Choroid plexus epithelial cell (primary cell): ENCODE measurements around the gene UCHL3.
"Not testable (repeated sequence)": the region's sequence is repeated elsewhere in the genome, so short reads cannot be mapped to it uniquely, and the experiment has no call there.

Experiments used
- DNase-seq: peaks from one replicate; pipeline ENCODE4 v3.0.0-alpha.2; 2010; ENCODE audit warnings: low read depth
- H3K4me3 ChIP-seq: 2 replicates; pipeline ENCODE4 v1.5.1; 2011; ENCODE audit warnings: low read depth, mild to moderate bottlenecking, control low read depth, low read length, moderate library complexity
- TF ChIP-seq, protein P1 (sequence below): conservative IDR thresholded peaks from 2 replicates; pipeline ENCODE4 v1.5.1; 2011; ENCODE audit warnings: low read depth, mild to moderate bottlenecking, control low read depth, inconsistent platforms, low read length, moderate library complexity

The UCHL3 gene

DNA sequence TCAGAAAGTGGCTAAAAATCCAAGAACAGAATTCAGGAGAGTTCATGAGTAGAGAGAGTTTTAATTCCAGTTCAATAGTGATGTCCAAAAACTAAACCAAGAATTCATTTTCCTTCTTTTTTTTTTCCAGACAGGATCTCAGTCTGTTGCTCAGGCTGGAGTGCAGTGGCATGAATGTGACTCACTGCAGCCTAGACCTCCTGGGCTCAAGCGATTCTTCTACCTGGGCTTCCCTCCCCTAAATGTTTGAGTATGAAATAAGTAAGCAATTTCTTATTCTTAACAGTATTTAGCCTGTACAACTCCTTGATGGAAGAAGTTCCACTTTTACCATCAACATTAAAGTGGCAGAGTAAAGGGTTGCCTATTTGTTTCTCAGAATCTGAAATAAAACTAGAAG is 15.7 kb upstream of the UCHL3 start:
- TF ChIP-seq, protein P1, sequence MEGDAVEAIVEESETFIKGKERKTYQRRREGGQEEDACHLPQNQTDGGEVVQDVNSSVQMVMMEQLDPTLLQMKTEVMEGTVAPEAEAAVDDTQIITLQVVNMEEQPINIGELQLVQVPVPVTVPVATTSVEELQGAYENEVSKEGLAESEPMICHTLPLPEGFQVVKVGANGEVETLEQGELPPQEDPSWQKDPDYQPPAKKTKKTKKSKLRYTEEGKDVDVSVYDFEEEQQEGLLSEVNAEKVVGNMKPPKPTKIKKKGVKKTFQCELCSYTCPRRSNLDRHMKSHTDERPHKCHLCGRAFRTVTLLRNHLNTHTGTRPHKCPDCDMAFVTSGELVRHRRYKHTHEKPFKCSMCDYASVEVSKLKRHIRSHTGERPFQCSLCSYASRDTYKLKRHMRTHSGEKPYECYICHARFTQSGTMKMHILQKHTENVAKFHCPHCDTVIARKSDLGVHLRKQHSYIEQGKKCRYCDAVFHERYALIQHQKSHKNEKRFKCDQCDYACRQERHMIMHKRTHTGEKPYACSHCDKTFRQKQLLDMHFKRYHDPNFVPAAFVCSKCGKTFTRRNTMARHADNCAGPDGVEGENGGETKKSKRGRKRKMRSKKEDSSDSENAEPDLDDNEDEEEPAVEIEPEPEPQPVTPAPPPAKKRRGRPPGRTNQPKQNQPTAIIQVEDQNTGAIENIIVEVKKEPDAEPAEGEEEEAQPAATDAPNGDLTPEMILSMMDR = no peak
- H3K4me3 ChIP-seq = no peak overlapping the region
- DNase-seq = peak; percentile 31

DNA sequence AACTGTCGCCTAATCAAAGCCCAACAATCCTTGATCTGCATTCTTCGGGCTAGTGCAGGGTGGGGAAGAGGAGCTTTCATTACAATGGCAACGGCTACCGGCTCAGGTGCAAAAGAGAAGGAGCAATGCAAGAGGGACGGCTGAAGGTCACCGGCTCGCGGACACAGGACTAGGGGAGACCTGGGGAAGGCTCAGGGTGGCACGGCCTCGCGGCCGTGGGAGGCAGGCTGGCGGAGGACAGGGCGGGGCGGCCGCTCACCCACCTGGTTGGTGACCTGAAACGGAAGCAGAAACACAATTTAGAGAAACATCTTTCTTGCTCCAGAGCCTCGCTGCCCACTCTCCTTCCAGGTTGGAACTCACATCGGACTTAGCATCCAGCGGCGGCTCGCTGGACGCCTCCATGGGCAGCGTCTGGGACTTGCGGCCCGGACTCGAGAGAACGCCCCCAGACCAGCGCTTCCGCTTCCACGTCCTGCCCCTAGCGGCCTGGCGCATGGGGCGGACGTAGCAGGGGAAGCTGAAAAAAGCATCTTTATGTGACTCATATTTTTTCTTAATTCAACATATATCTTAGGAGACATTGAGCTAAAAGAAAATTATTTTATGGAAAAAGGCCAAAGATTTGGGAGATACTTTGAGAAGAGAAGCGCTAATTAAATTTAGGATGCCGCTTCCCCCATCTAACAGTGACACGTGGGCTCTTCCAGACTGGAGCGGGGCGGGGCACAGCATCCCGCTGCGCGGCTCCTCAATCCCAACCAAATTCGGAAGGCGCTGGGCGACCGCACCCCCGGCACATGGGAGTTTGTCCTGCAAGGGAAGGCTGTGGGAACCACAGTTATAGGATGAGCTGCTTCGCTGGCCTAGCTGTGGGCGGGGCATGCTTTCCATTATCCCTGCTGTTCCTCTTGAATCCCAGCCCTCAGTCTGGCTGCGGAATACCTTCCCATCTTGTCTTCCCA is 11.9 kb upstream of the UCHL3 start, which contains the start of gene COMMD6:
TSS of gene COMMD6 (minus strand) at position 441 of the 965 bp plus-strand sequence. CDS start at position 405, 36 bp downstream.
- H3K4me3 ChIP-seq = peak within 1 kb of the TSS; percentile 96
- DNase-seq = peak; percentile 86
- TF ChIP-seq, protein P1 = peak; percentile 41

DNA sequence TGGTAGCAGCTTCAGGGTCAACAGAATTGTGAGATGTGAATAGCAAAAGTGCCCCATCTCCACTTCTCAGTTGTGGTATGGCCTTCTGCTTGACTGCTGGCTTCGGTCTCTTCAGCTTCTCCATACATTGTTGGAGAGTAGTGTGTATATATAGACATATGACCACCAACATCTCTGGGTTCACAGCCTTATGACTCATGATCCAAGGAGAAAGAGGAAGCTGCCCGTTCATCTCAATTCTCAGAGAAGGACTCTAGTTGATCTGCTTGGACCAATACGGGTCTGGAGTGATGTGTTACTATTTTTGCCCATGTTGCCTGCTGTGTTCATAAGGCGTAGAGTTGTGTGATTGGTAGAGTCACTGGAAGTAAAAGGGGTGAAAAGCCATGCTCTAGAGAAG is 8.3 kb upstream of the UCHL3 start:
- H3K4me3 ChIP-seq = no peak overlapping the region
- TF ChIP-seq, protein P1 = no peak
- peak; percentile 55 for DNase-seq

DNA sequence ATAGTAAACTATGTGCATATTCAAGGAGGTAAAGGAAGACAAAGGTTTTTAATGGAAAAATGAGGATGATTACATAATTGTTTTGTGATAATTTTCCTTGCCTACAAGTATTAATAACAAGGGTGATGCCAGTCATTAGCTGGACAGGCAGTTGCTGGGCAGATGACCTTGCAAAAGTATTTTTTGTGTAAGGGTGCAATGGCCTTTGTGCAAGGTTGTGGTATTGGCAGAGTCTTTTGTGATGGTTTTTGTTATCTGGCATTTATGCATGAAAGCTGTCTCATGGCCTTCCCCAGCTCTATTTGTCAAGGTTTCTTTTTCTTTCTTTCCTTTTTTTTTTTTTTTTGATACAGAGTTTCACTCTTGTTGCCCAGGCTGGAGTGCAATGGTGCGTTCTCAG is 7.6 kb upstream of the UCHL3 start:
- H3K4me3 ChIP-seq = no peak overlapping the region
- TF ChIP-seq, protein P1 = no peak
- no peak for DNase-seq

DNA sequence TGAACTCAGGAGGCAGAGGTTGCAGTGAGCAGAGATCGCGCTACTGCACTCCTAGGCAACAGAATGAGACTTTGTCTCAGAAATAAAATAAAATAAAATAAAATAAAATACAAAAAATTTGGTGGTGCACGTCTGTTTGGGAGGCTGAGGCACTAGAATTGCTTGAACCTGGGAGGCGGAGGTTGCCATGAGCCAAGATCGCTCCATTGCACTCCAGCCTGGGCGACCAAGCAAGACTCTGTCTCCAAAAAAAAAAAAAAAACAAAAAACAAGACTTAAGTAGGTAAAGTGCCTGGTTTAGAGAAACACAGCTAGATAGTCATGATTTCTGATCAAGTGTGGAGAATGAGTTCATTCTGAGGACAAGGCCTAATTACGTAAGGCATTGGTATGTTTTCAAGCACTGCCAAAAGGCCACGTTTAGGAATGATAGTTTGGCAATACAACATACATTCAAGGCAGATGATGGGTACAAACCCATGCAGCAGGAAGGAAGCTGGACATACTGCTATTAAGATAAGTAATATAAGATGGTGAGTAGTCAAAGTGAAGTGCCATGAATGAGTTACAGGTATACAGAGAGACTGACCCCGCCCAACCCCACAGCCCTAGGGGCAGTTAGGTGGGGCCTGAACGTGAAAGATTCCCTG is 4.8 kb upstream of the UCHL3 start:
- peak; percentile 98 for DNase-seq
- TF ChIP-seq, protein P1 = no peak
- H3K4me3 ChIP-seq = no peak overlapping the region

DNA sequence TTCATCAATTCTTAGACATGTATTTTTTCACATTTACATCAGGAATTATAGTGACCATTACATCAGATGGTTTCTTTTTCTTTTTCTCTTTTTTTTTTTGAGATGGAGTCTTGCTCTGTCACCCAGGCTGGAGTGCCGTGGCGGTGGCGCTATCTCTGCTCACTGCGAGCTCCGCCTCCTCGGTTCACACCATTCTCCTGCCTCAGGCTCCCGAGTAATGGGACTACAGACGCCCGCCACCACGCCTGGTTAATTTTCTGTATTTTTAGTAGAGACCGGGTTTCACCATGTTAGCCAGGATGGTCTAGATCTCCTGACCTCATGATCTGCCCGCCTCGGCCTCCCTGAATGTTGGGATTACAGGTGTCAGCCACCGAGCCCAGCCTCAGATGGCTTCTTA is 4.2 kb upstream of the UCHL3 start:
- H3K4me3 ChIP-seq, DNase-seq: not testable (repeated sequence)

DNA sequence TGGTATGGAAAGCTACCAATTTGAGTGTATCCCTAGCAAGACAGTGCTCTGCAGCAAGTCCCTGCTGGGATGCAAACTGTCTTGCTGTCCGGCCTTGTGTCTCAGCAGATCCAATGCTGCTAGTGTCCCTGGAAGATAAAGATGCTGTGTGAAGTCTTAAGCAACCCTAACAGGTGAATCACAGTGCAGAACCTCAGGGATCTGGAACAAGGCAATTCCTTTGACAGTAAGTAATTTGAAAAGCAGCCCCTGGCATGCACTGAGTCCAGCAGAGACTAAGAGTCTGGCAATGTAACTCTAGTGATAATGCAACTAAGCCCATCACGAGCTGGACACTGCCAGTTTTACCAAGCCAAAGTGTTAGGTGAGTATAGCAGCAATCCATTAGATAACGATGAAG is 1.7 kb upstream of the UCHL3 start:
- TF ChIP-seq, protein P1 = no peak
- no peak overlapping the region for H3K4me3 ChIP-seq
- no peak for DNase-seq
